ENCODE results near the gene TAGLN3.
A peak's percentile ranks its signal among the peaks of the same experiment; 100 is the strongest.

The TAGLN3 gene

DNA sequence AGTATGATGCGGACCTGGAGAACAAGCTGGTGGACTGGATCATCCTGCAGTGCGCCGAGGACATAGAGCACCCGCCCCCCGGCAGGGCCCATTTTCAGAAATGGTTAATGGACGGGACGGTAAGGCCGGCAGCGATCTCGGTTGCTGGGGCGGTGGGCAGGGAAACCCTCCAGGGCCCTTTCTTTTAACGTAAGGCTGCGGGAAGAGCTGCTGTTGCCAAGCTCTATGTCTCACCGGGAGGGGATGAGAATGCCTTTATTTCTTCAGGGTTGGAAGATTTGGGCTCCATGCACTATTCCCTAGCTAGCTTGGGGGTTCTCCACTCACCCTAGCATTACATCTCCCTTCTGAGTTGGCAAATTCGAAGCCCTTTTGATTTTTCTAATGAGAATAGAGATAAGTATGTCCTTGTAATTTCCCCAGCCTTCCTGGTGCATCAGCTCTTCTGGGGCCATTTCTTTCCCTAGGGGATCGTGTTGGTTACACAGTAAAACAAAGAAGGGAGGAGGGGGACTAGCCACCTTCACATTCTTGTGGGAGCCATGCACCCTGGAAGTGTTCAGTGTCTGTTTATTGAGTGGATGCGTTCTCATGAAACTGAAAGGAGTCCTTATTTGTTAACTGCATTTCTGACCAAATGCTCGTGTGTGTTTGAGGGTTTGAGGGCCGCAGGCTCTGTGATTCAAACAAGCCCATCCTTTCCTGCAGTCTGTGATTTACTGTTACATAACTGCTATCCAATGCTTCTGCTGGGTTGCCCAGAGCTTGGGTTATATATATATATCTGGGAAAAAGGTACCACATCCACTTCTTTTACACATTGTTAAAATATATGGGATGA, 982 bp downstream of the TAGLN3 start:
- Histone ChIP-seq H3K27me3 (ENCODE audit: control insufficient read depth, insufficient read depth, low read length, poor library complexity, severe bottlenecking) (peaks cover 15% of the 10 kb centered on the region), H3K4me1 (ENCODE audit: control insufficient read depth, insufficient read depth, low read length) (peaks cover 54% of the 10 kb centered on the region), H3K9me3 (ENCODE audit: control insufficient read depth, low read length) (no peaks in the 10 kb centered on the region), H3K4me3 (ENCODE audit: insufficient read depth, low read depth, low read length) (peak overlapping the region; percentile 68), H3K27ac (ENCODE audit: insufficient read depth, low read depth, low read length, poor library complexity, severe bottlenecking) (peak overlapping the region; percentile 96), H3K36me3 (ENCODE audit: control insufficient read depth, insufficient read depth, low read length) (peaks cover 30% of the 10 kb centered on the region)
- 8% methylated on average over 18 to 19 of the region's 19 CpGs for WGBS, 2 experiments

GRCh38 chr3:112000367-112000771, 1.6 kb downstream of the TAGLN3 start:
- 45 to 47% methylated on average over 5 of the region's 5 CpGs for WGBS, 2 experiments
- H3K4me1 ChIP-seq (ENCODE audit: control insufficient read depth, insufficient read depth, low read length), result peaks cover 58% of the 10 kb centered on the region
- no peak overlapping the region for H3K27ac ChIP-seq (ENCODE audit: insufficient read depth, low read depth, low read length, poor library complexity, severe bottlenecking)
- peaks cover 15% of the 10 kb centered on the region for H3K27me3 ChIP-seq (ENCODE audit: control insufficient read depth, insufficient read depth, low read length, poor library complexity, severe bottlenecking)
- peaks cover 35% of the 10 kb centered on the region for H3K36me3 ChIP-seq (ENCODE audit: control insufficient read depth, insufficient read depth, low read length)
- peak overlapping the region; percentile 68 for H3K4me3 ChIP-seq (ENCODE audit: insufficient read depth, low read depth, low read length)
- H3K9me3 ChIP-seq (ENCODE audit: control insufficient read depth, low read length), result no peaks in the 10 kb centered on the region

DNA sequence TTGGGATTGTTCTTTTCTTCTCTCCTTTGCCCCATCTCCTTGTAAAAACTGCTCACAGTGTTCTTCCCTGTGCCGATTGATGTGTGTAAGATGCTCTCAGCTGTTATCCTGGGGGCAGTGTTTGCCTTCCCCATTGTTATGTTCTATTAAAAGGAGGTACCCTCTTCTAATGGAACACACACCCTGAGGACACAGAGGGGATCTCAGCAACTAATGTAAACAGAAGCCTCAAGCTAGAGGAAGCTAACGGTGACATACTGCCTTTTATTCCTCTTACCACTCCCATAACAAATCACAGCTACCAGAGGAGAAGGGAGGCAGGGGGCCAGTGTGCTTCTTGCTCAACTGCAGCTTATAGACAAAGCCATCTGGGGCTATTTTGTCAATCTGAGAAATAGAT, 2.2 kb downstream of the TAGLN3 start:
- H3K4me3 ChIP-seq (ENCODE audit: insufficient read depth, low read depth, low read length), result peak overlapping the region; percentile 68
- peaks cover 15% of the 10 kb centered on the region for H3K27me3 ChIP-seq (ENCODE audit: control insufficient read depth, insufficient read depth, low read length, poor library complexity, severe bottlenecking)
- WGBS, 2 experiments, result 0 to 2% methylated on average over 2 of the region's 2 CpGs
- H3K36me3 ChIP-seq (ENCODE audit: control insufficient read depth, insufficient read depth, low read length), result peaks cover 38% of the 10 kb centered on the region
- H3K27ac ChIP-seq (ENCODE audit: insufficient read depth, low read depth, low read length, poor library complexity, severe bottlenecking), result peak overlapping the region; percentile 31
- peaks cover 58% of the 10 kb centered on the region for H3K4me1 ChIP-seq (ENCODE audit: control insufficient read depth, insufficient read depth, low read length)
- H3K9me3 ChIP-seq (ENCODE audit: control insufficient read depth, low read length), result no peaks in the 10 kb centered on the region

- Histone ChIP-seq H3K27me3 (ENCODE audit: control insufficient read depth, insufficient read depth, low read length, poor library complexity, severe bottlenecking) (peaks cover 15% of the 10 kb centered on the region), H3K9me3 (ENCODE audit: control insufficient read depth, low read length) (no peaks in the 10 kb centered on the region), H3K4me1 (ENCODE audit: control insufficient read depth, insufficient read depth, low read length) (peaks cover 58% of the 10 kb centered on the region), H3K4me3 (ENCODE audit: insufficient read depth, low read depth, low read length) (peak overlapping the region; percentile 68), H3K27ac (ENCODE audit: insufficient read depth, low read depth, low read length, poor library complexity, severe bottlenecking) (no peak overlapping the region), H3K36me3 (ENCODE audit: control insufficient read depth, insufficient read depth, low read length) (peaks cover 40% of the 10 kb centered on the region)
- WGBS, 2 experiments, result 90 to 93% methylated on average over 2 of the region's 2 CpGs
These were observed 2.8 kb downstream of the TAGLN3 start for GRCh38 chr3:112001526-112001925.

GRCh38 chr3:112002096-112002971, 3.6 kb downstream of the TAGLN3 start:
- whole genome bisulfite sequencing, 2 experiments, result 84 to 87% methylated on average over 7 to 8 of the region's 8 CpGs
- H3K36me3 ChIP-seq (ENCODE audit: control insufficient read depth, insufficient read depth, low read length), result peaks cover 45% of the 10 kb centered on the region
- no peaks in the 10 kb centered on the region for H3K9me3 ChIP-seq (ENCODE audit: control insufficient read depth, low read length)
- H3K27ac ChIP-seq (ENCODE audit: insufficient read depth, low read depth, low read length, poor library complexity, severe bottlenecking), result no peak overlapping the region
- H3K4me1 ChIP-seq (ENCODE audit: control insufficient read depth, insufficient read depth, low read length), result peaks cover 56% of the 10 kb centered on the region
- peaks cover 15% of the 10 kb centered on the region for H3K27me3 ChIP-seq (ENCODE audit: control insufficient read depth, insufficient read depth, low read length, poor library complexity, severe bottlenecking)
- no peak overlapping the region for H3K4me3 ChIP-seq (ENCODE audit: insufficient read depth, low read depth, low read length)

DNA sequence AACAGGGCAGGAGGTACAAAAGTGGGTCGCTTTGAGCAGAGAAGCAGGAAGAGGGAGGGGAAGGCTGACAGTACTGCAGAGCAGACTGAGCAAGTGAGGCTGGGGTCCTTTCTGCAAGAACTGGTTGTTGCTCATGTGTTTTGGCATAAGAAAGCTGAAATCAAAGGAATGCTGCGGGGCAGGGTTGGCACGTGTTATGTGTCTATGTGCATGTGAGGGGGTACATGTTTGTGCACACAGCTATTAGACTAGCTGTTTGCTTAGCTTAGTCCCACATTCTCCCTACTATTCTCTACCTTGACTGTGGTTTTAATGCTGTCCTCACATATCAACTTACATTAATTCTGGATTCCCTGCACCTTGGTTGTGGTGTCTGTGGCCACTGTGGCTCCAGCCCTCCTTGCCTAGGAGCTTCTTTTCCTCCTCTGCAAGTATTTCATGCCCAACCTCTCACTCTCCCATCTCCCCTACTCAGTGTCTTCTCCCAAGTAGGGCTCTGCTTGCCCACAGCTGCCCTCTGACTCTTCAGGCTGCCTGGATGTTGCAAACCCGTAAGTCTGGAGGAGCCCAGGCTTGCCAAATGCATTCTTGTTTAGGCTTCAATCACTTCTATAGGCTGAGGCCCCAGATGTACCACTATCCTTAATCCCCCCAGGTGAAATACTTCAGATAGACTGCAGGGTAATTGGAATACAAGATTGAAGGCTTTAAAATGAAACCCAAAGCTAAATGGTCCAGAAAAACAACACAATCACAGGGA, 4.8 kb downstream of the TAGLN3 start:
- no peak overlapping the region for H3K27ac ChIP-seq (ENCODE audit: insufficient read depth, low read depth, low read length, poor library complexity, severe bottlenecking)
- no peaks in the 10 kb centered on the region for H3K9me3 ChIP-seq (ENCODE audit: control insufficient read depth, low read length)
- H3K36me3 ChIP-seq (ENCODE audit: control insufficient read depth, insufficient read depth, low read length), result peaks cover 53% of the 10 kb centered on the region
- H3K27me3 ChIP-seq (ENCODE audit: control insufficient read depth, insufficient read depth, low read length, poor library complexity, severe bottlenecking), result peaks cover 15% of the 10 kb centered on the region
- peaks cover 52% of the 10 kb centered on the region for H3K4me1 ChIP-seq (ENCODE audit: control insufficient read depth, insufficient read depth, low read length)
- no peak overlapping the region for H3K4me3 ChIP-seq (ENCODE audit: insufficient read depth, low read depth, low read length)
- 90 to 92% methylated on average over 4 of the region's 4 CpGs for WGBS, 2 experiments

DNA sequence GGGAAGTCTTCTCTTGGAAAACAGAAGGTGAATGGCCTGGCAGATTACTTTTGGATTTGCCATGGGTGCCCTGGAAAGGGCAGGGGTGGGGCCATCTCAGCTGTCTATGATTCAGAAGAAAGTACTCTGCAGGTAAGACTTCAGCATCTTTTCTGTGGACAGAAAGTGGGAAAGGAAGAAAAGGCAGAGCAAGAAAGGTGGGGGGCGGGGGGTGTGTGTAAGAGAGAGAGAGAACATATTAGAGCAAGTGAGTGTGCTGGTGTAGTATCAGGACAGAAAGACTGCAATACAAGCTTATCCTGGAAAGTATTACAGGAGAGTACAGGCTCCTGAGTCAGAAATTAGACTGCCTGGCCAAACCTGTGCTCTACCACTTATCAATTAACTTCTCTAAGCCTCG, 5.5 kb downstream of the TAGLN3 start:
- Histone ChIP-seq H3K4me1 (ENCODE audit: control insufficient read depth, insufficient read depth, low read length) (peaks cover 52% of the 10 kb centered on the region), H3K36me3 (ENCODE audit: control insufficient read depth, insufficient read depth, low read length) (peaks cover 59% of the 10 kb centered on the region), H3K4me3 (ENCODE audit: insufficient read depth, low read depth, low read length) (no peak overlapping the region), H3K27ac (ENCODE audit: insufficient read depth, low read depth, low read length, poor library complexity, severe bottlenecking) (no peak overlapping the region), H3K27me3 (ENCODE audit: control insufficient read depth, insufficient read depth, low read length, poor library complexity, severe bottlenecking) (peaks cover 15% of the 10 kb centered on the region), H3K9me3 (ENCODE audit: control insufficient read depth, low read length) (no peaks in the 10 kb centered on the region)
- 86 to 99% methylated on average over 2 of the region's 2 CpGs for WGBS, 2 experiments

- H3K27ac ChIP-seq (ENCODE audit: insufficient read depth, low read depth, low read length, poor library complexity, severe bottlenecking), result no peak overlapping the region
- H3K36me3 ChIP-seq (ENCODE audit: control insufficient read depth, insufficient read depth, low read length), result peaks cover 60% of the 10 kb centered on the region
- 73 to 80% methylated on average over 2 of the region's 2 CpGs for WGBS, 2 experiments
- H3K4me3 ChIP-seq (ENCODE audit: insufficient read depth, low read depth, low read length), result no peak overlapping the region
- peaks cover 52% of the 10 kb centered on the region for H3K4me1 ChIP-seq (ENCODE audit: control insufficient read depth, insufficient read depth, low read length)
- no peaks in the 10 kb centered on the region for H3K9me3 ChIP-seq (ENCODE audit: control insufficient read depth, low read length)
- peaks cover 15% of the 10 kb centered on the region for H3K27me3 ChIP-seq (ENCODE audit: control insufficient read depth, insufficient read depth, low read length, poor library complexity, severe bottlenecking)
These were observed 5.9 kb downstream of the TAGLN3 start for GRCh38 chr3:112004669-112005068.

DNA sequence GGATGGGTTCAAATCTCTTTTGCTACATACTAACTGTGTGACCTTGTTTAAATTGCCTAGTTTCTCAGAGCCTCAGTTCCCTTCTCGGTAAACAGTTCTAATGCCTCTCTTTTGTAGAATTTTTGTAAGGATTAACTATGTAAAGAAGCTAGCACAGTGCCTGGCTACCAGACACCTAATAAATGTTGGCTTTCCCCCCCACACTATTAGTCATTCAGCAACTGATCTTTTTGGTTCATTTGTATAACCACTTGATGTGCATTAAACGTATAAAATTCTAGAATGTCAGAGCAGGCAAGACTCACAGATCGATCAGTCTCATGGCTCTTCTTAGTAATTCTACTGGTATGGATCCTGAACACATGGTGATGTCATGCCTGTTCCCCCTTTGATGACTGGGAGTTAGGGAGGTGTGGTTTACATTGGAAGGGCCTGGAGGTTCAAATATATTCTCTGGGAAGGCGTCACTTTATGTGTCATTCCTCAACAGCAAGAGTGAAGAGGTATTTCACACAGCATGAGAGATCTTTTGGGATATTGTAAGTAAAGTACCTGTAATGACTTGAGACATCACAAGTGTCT, 6.5 kb downstream of the TAGLN3 start:
- Histone ChIP-seq H3K4me1 (ENCODE audit: control insufficient read depth, insufficient read depth, low read length) (peaks cover 52% of the 10 kb centered on the region), H3K9me3 (ENCODE audit: control insufficient read depth, low read length) (no peaks in the 10 kb centered on the region), H3K27ac (ENCODE audit: insufficient read depth, low read depth, low read length, poor library complexity, severe bottlenecking) (no peak overlapping the region), H3K36me3 (ENCODE audit: control insufficient read depth, insufficient read depth, low read length) (peaks cover 60% of the 10 kb centered on the region), H3K4me3 (ENCODE audit: insufficient read depth, low read depth, low read length) (no peak overlapping the region), H3K27me3 (ENCODE audit: control insufficient read depth, insufficient read depth, low read length, poor library complexity, severe bottlenecking) (peaks cover 15% of the 10 kb centered on the region)
- WGBS, 2 experiments, result 82 to 88% methylated on average over 4 of the region's 4 CpGs

All from ectodermal cell (in vitro differentiated cells).